ENCODE data around the gene GPSM1. TPM values are rescaled to one million over a fixed set of nuclear protein-coding genes. Genes with fewer than 3 reads are reported as not detected.

The GPSM1 gene
- total RNA-seq, 1 donor from 2014 or later: 31.7 TPM

- H3K27ac Mint-ChIP-seq (ENCODE audit: unreplicated experiment): no peak overlapping the region
These were observed 39.5 kb downstream of the GPSM1 start for GRCh38 chr9:136366826-136367225.

GRCh38 chr9:136367296-136368145 is 40.2 kb downstream of the GPSM1 start:
- Mint-ChIP-seq H3K27me3 (ENCODE audit: unreplicated experiment) (peaks cover 13% of the 10 kb centered on the region), H3K4me3 (ENCODE audit: unreplicated experiment) (no peak overlapping the region), H3K9me3 (ENCODE audit: unreplicated experiment) (no peaks in the 10 kb centered on the region), H3K27ac (ENCODE audit: unreplicated experiment) (no peak overlapping the region), H3K36me3 (ENCODE audit: low read depth, unreplicated experiment) (peaks cover 3% of the 10 kb centered on the region), H3K4me1 (ENCODE audit: unreplicated experiment) (no peaks in the 10 kb centered on the region)
- no peak for DNase-seq (ENCODE audit: low spot score)
- TF ChIP-seq CTCF (IDR thresholded peaks at IDR 0.05; ENCODE audit: unreplicated experiment): no peak

More at GRCh38 chr9:136366826-136367225, 39.5 kb downstream of the GPSM1 start:
- no peak for TF ChIP-seq CTCF (IDR thresholded peaks at IDR 0.05; ENCODE audit: unreplicated experiment)
- no peaks in the 10 kb centered on the region for H3K9me3 Mint-ChIP-seq (ENCODE audit: unreplicated experiment)
- H3K36me3 Mint-ChIP-seq (ENCODE audit: low read depth, unreplicated experiment): peaks cover 6% of the 10 kb centered on the region
- H3K4me3 Mint-ChIP-seq (ENCODE audit: unreplicated experiment): no peak overlapping the region
- H3K27me3 Mint-ChIP-seq (ENCODE audit: unreplicated experiment): peaks cover 13% of the 10 kb centered on the region
- no peak for DNase-seq (ENCODE audit: low spot score)
- H3K4me1 Mint-ChIP-seq (ENCODE audit: unreplicated experiment): no peaks in the 10 kb centered on the region

GRCh38 chr9:136368190-136368589 is 40.9 kb downstream of the GPSM1 start:
- H3K27ac Mint-ChIP-seq (ENCODE audit: unreplicated experiment): no peak overlapping the region
- H3K36me3 Mint-ChIP-seq (ENCODE audit: low read depth, unreplicated experiment): no peaks in the 10 kb centered on the region
- H3K9me3 Mint-ChIP-seq (ENCODE audit: unreplicated experiment): no peaks in the 10 kb centered on the region
- no peak for TF ChIP-seq CTCF (IDR thresholded peaks at IDR 0.05; ENCODE audit: unreplicated experiment)
- peaks cover 4% of the 10 kb centered on the region for H3K4me1 Mint-ChIP-seq (ENCODE audit: unreplicated experiment)
- DNase-seq (ENCODE audit: low spot score): no peak
- no peak overlapping the region for H3K4me3 Mint-ChIP-seq (ENCODE audit: unreplicated experiment)
- peaks cover 12% of the 10 kb centered on the region for H3K27me3 Mint-ChIP-seq (ENCODE audit: unreplicated experiment)

- H3K27me3 Mint-ChIP-seq (ENCODE audit: unreplicated experiment): peaks cover 16% of the 10 kb centered on the region
- H3K36me3 Mint-ChIP-seq (ENCODE audit: low read depth, unreplicated experiment): no peaks in the 10 kb centered on the region
- no peaks in the 10 kb centered on the region for H3K9me3 Mint-ChIP-seq (ENCODE audit: unreplicated experiment)
- H3K4me3 Mint-ChIP-seq (ENCODE audit: unreplicated experiment): no peak overlapping the region
- TF ChIP-seq CTCF (IDR thresholded peaks at IDR 0.05; ENCODE audit: unreplicated experiment): no peak
- no peak overlapping the region for H3K27ac Mint-ChIP-seq (ENCODE audit: unreplicated experiment)
- DNase-seq (ENCODE audit: low spot score): no peak
- H3K4me1 Mint-ChIP-seq (ENCODE audit: unreplicated experiment): peaks cover 6% of the 10 kb centered on the region
These were observed 42.7 kb downstream of the GPSM1 start for GRCh38 chr9:136370037-136370436.
